Endothelial cell of umbilical vein (primary cell): ENCODE measurements around the gene AMN. TPM values are rescaled to one million over a fixed set of nuclear protein-coding genes. Genes with fewer than 3 reads are reported as not detected.
A peak's percentile ranks its signal among the peaks of the same experiment; 100 is the strongest.

Experiments used
- BruUV-seq: library from RNA; stranded (reverse); fragments of 400-500 nt; replicated peaks from 2 replicates; lab custom pipeline; 2021; lab: Mats Ljungman, UMichigan
- CTCF ChIA-PET: fragments of 300-600, 350-600 bp; sonication (Branson Sonifier 250); formaldehyde crosslinking; loops from one replicate; lab custom pipeline; 2021; ENCODE audit warnings: antibody characterized with exemption, inconsistent platforms; lab: Charles Lee
- POLR2A ChIA-PET: fragments of 300-600, 350-600 bp; sonication (Branson Sonifier 250); formaldehyde crosslinking; loops from one replicate; lab custom pipeline; 2021; ENCODE audit warnings: antibody characterized with exemption, inconsistent platforms; lab: Charles Lee
- DNase-seq: peaks from one replicate; pipeline ENCODE4 v3.0.0-alpha.2; 2011; ENCODE audit warnings: low read depth, low spot score
- FAIRE-seq: peaks from 2 replicates; lab custom pipeline; 2011; peaks lifted over from hg19 to GRCh38; lab: Jason Lieb, UNC
- H2AFZ ChIP-seq: 2 replicates; pipeline ENCODE4 v1.6.0; 2012; ENCODE audit warnings: low read depth, low read length, control low read depth, inconsistent platforms
- H3K27ac ChIP-seq: 2 replicates; pipeline ENCODE4 v1.5.1; 2011; ENCODE audit warnings: low read depth, mild to moderate bottlenecking, control low read depth, low read length, moderate library complexity; ENCODE audit not compliant: insufficient read depth
- H3K27me3 ChIP-seq, 2 experiments: 2 replicates each; pipeline versions ENCODE4 v1.6.0 to v1.6.1; 2011; ENCODE audit warnings: low read length in 2 of 2, mixed read lengths in 1 of 2; ENCODE audit not compliant: control insufficient read depth in 2 of 2, insufficient read depth in 2 of 2
- H3K36me3 ChIP-seq, 2 experiments: 2 replicates in 1 of 2; 3 replicates in 1 of 2; pipeline ENCODE4 v1.5.1; 2011; ENCODE audit warnings: low read length in 2 of 2, mild to moderate bottlenecking in 1 of 2, moderate library complexity in 1 of 2; ENCODE audit not compliant: control insufficient read depth in 2 of 2, insufficient read depth in 2 of 2; ENCODE audit errors: extremely low read depth in 1 of 2
- H3K4me1 ChIP-seq: 3 replicates; pipeline ENCODE4 v1.5.1; 2011; ENCODE audit warnings: mild to moderate bottlenecking, low read length; ENCODE audit not compliant: control insufficient read depth, insufficient read depth; ENCODE audit errors: extremely low read depth
- H3K4me2 ChIP-seq: 2 replicates; pipeline ENCODE4 v1.6.1; 2011; ENCODE audit warnings: low read length, control low read depth, mixed read lengths; ENCODE audit not compliant: insufficient read depth
- H3K4me3 ChIP-seq, 3 experiments: fragments of 200-600 bp in 1 of 3; sonication (generic), shearing (Covaris generic) in 1 of 3; replicated peaks in 1 of 3; 2 replicates each; pipeline ENCODE4 v1.5.1; 2011 to 2016; ENCODE audit warnings: control low read depth in 3 of 3, low read length in 3 of 3, mild to moderate bottlenecking in 2 of 3, inconsistent platforms in 1 of 3, low read depth in 1 of 3, moderate library complexity in 1 of 3; ENCODE audit not compliant: insufficient read depth in 1 of 3
- H3K79me2 ChIP-seq: 2 replicates; pipeline ENCODE4 v1.6.0; 2012; ENCODE audit warnings: low read length, inconsistent platforms; ENCODE audit not compliant: control insufficient read depth, insufficient read depth
- H3K9ac ChIP-seq: replicated peaks from 2 replicates; pipeline ENCODE3; 2011; ENCODE audit warnings: low read length, control low read depth; ENCODE audit not compliant: insufficient read depth; ENCODE audit errors: extremely low read depth
- H3K9me1 ChIP-seq: replicated peaks from 3 replicates; pipeline ENCODE4 v1.6.0; 2011; ENCODE audit warnings: mild to moderate bottlenecking, low read length; ENCODE audit not compliant: control insufficient read depth, insufficient read depth; ENCODE audit errors: extremely low read depth
- H3K9me3 ChIP-seq: replicated peaks from 2 replicates; pipeline ENCODE4 v1.5.1; 2012; ENCODE audit warnings: low read length, inconsistent platforms; ENCODE audit not compliant: control insufficient read depth, insufficient read depth
- H4K20me1 ChIP-seq: replicated peaks from 2 replicates; pipeline ENCODE3; 2011; ENCODE audit warnings: mild to moderate bottlenecking, low read length; ENCODE audit not compliant: control insufficient read depth, insufficient read depth; ENCODE audit errors: extremely low read depth
- EZH2 ChIP-seq: IDR thresholded peaks from 2 replicates; pipeline ENCODE4 v1.6.1; 2012; ENCODE audit warnings: borderline replicate concordance, low read depth, mild to moderate bottlenecking, moderate library complexity, low read length, inconsistent platforms; ENCODE audit not compliant: severe bottlenecking
- FOS ChIP-seq: IDR thresholded peaks from 2 replicates; pipeline ENCODE4 v1.6.1; 2011; ENCODE audit warnings: mild to moderate bottlenecking, low read length, moderate library complexity, borderline replicate concordance; ENCODE audit not compliant: insufficient read depth
- GATA2 ChIP-seq: IDR thresholded peaks from 2 replicates; pipeline ENCODE4 v1.7.0; 2011; ENCODE audit warnings: low read depth, mild to moderate bottlenecking, moderate library complexity, mixed read lengths, low read length; ENCODE audit not compliant: insufficient read length, insufficient read depth
- JUN ChIP-seq: IDR thresholded peaks from 2 replicates; pipeline ENCODE4 v1.6.1; 2011; ENCODE audit warnings: borderline replicate concordance, low read depth; ENCODE audit not compliant: insufficient read length, insufficient read depth
- MYC ChIP-seq: IDR thresholded peaks from one replicate; pipeline ENCODE4 v1.6.1; 2011; ENCODE audit warnings: mild to moderate bottlenecking, low read depth, low read length
- POLR2A ChIP-seq: IDR thresholded peaks from 2 replicates; pipeline ENCODE4 v1.6.1; 2012; ENCODE audit warnings: low read depth, mild to moderate bottlenecking, control low read depth, low read length
- POLR2AphosphoS5 ChIP-seq: IDR thresholded peaks from 2 replicates; pipeline ENCODE4 v1.6.1; 2012; ENCODE audit warnings: low read depth, mild to moderate bottlenecking, control low read depth, low read length, moderate library complexity; ENCODE audit not compliant: insufficient read depth
- dilution Hi-C: fragments of 300-500 bp; cut with MboI; formaldehyde crosslinking; loops from one replicate; pipeline ENCODE4 v1.15.0; 2019; ENCODE audit warnings: low sequenced_read_pairs; ENCODE audit not compliant: extremely low pct_ligation_motif_present
- intact Hi-C: fragments of 100-400 bp; cut with micrococcal nuclease; formaldehyde crosslinking; loops from one replicate; pipeline ENCODE4 v1.10.0; 2022
- polyA plus RNA-seq, 4 experiments: library from polyadenylated mRNA; depleted of rRNA in 3 of 4; stranded (reverse) in 3 of 4; unstranded in 1 of 4; fragments of >200 nt; gene quantifications; 2 replicates each; pipeline versions ENCODE4 v1.2.1 to v1.2.3, GENCODE V29; 2011 to 2012; ENCODE audit warnings: missing spikeins in 1 of 4
- total RNA-seq: library from RNA; stranded (reverse); gene quantifications from 2 replicates; pipeline ENCODE4 v1.2.3, GENCODE V29; 2021
- TF ChIP-seq, protein P1 (sequence below), 2 donors: IDR thresholded peaks; 1 replicate in 1 of 2; 2 replicates in 1 of 2; pipeline ENCODE4 v1.5.1; 2011; ENCODE audit warnings: low read length in 2 of 2, mild to moderate bottlenecking in 2 of 2, moderate library complexity in 2 of 2, control low read depth in 1 of 2, inconsistent platforms in 1 of 2, low read depth in 1 of 2; ENCODE audit not compliant: insufficient read depth in 1 of 2; ENCODE audit errors: extremely low read depth in 1 of 2
- TF ChIP-seq, protein P2 (sequence below): IDR thresholded peaks from 2 replicates; pipeline ENCODE4 v1.6.1; 2011; ENCODE audit not compliant: insufficient read depth, insufficient read length

AMN gene
- total and polyA plus RNA-seq, 2 donors (not counting 3 experiments of a cell fraction or from before 2014, with no cell fraction given) = 0.03 TPM; not detected in 1

DNA sequence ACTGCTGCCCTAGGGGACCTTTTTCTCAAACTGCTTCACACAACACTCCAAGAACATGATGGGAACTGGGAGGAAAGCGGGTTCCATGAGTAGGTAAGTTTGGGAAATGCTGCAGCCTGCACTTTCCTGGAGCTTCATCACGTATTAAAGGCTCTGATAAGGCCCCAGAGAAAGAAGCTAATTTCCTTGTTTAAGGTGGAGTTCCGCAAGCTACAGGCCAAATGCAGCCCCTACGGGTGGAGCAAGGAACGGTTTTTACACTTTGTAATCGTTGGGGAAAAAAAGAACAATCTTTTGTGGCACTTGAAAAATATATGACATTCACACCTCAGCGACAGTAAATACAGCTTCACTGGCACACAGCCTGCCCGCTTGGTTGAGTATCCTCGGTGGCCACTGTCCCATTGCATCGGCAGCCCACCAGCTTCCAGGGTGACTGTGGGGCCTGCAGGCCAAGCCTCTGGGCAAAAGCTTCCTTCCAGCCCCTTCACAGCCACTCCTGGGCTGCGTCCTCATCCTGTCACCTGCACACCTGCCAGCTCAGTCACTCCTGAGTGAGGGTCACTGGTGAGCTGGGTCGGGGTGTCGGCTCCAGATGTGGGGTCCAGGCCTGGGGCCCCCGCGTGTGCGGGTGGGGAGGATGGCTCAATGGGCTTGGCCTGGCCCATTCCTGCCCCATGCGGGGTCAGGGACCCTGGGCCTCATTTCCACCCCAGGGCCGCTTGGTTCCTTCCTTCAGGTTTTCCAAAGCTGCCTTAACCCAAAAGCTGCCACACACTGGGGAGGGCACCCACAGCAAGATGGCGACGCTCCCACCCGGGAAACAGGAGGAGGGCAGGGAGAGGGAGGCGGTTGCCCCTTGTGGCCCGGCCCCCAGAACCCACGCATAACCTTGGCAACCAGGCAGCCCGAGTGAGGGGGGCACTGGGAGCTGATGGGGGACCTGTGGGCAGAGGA lies 2.4 kb downstream of the AMN start:
- H3K36me3 ChIP-seq = no peaks in the 10 kb centered on the region
- no peaks in the 10 kb centered on the region for H3K79me2 ChIP-seq
- FAIRE-seq (no peak), DNase-seq (no peak)
- intact Hi-C loops = no loop called here
- no TSS peak for BruUV-seq
- H3K27ac ChIP-seq = no peak overlapping the region
- TF ChIP-seq MYC = no peak
- no peak for TF ChIP-seq GATA2
- TF ChIP-seq POLR2A = no peak
- no peak overlapping the region for H3K9ac ChIP-seq
- H3K4me3 ChIP-seq = no peak overlapping the region
- dilution Hi-C loops = no loop called here
- H3K27me3 ChIP-seq = peaks cover 49 to 66% of the 10 kb centered on the region in 2 experiments
- peaks cover 17% of the 10 kb centered on the region for H3K4me1 ChIP-seq
- POLR2A ChIA-PET = interaction anchor here (0.6 kb wide), 2 partner anchors 181 to 327 kb away, joined by 4 to 5 read pairs; no protein-coding TSS in a partner anchor
- H4K20me1 ChIP-seq = no peaks in the 10 kb centered on the region
- no peak overlapping the region for H2AFZ ChIP-seq
- no peaks in the 10 kb centered on the region for H3K9me1 ChIP-seq
- CTCF ChIA-PET = interaction anchor here (0.9 to 1.9 kb wide), 4 partner anchors 9 to 486 kb away, joined by 3 to 13 read pairs (median 4); no protein-coding TSS in a partner anchor
- H3K4me2 ChIP-seq = no peak overlapping the region
- no peaks in the 10 kb centered on the region for H3K9me3 ChIP-seq

DNA sequence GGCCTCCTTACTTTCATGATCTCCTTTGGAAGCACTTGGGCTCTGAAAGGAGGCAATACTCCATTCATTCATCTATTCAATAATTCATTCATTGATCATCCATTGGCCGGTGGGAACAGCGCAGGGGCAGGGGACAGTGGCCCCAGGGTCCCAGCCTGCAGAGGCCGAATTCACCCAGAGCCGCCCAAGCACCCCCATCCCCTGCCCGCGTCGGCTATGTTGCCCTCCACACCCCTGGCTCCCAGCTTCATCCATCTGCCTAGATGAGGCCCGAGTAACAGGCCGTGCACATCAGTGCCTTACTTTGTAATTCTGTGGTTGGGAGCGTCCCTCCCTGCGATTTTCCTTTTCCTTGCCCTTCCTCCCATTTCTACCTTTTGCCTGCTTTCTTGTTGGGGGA lies 3.2 kb downstream of the AMN start:
- CTCF ChIA-PET = interaction anchor here (0.6 to 1.9 kb wide), 3 partner anchors 226 to 487 kb away, joined by 3 to 13 read pairs (median 3); no protein-coding TSS in a partner anchor
- BruUV-seq = no TSS peak

More for the DNA sequence above, 3.2 kb downstream of the AMN start:
- Histone ChIP-seq H3K36me3 (no peaks in the 10 kb centered on the region), H4K20me1 (no peaks in the 10 kb centered on the region), H3K4me1 (peaks cover 17% of the 10 kb centered on the region), H2AFZ (no peak overlapping the region), H3K27ac (no peak overlapping the region), H3K4me2 (no peak overlapping the region), H3K27me3 (peaks cover 52 to 73% of the 10 kb centered on the region in 2 experiments), H3K9me1 (no peaks in the 10 kb centered on the region), H3K4me3 (no peak overlapping the region), H3K79me2 (no peaks in the 10 kb centered on the region), H3K9me3 (no peaks in the 10 kb centered on the region), H3K9ac (no peak overlapping the region)
- peak; percentile 26 for FAIRE-seq
- no peak for TF ChIP-seq MYC
- TF ChIP-seq, protein P1, sequence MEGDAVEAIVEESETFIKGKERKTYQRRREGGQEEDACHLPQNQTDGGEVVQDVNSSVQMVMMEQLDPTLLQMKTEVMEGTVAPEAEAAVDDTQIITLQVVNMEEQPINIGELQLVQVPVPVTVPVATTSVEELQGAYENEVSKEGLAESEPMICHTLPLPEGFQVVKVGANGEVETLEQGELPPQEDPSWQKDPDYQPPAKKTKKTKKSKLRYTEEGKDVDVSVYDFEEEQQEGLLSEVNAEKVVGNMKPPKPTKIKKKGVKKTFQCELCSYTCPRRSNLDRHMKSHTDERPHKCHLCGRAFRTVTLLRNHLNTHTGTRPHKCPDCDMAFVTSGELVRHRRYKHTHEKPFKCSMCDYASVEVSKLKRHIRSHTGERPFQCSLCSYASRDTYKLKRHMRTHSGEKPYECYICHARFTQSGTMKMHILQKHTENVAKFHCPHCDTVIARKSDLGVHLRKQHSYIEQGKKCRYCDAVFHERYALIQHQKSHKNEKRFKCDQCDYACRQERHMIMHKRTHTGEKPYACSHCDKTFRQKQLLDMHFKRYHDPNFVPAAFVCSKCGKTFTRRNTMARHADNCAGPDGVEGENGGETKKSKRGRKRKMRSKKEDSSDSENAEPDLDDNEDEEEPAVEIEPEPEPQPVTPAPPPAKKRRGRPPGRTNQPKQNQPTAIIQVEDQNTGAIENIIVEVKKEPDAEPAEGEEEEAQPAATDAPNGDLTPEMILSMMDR (IDR thresholded peaks at IDR 0.05; ENCODE audit: extremely low read depth in 1 of 2, insufficient read depth in 1 of 2, low read depth in 1 of 2, low read length in 2 of 2) = no peak
- no peak for TF ChIP-seq FOS
- TF ChIP-seq, protein P2, sequence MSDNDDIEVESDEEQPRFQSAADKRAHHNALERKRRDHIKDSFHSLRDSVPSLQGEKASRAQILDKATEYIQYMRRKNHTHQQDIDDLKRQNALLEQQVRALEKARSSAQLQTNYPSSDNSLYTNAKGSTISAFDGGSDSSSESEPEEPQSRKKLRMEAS = no peak
- TF ChIP-seq EZH2 = no peak
- no peak for TF ChIP-seq JUN
- no peak for TF ChIP-seq POLR2A
- no peak for TF ChIP-seq GATA2
- TF ChIP-seq POLR2AphosphoS5 = no peak
- no peak for DNase-seq
- dilution Hi-C loops (no loop called here), intact Hi-C loops (no loop called here)
- POLR2A ChIA-PET = no interaction called here
